HEK293T (cell line): ENCODE data around the gene ACACB.

Source experiments
- CTCF ChIA-PET: fragments of 350-600 bp; formaldehyde crosslinking; extraction: SDS; loops from one replicate; lab custom pipeline; 2021; ENCODE audit warnings: antibody characterized with exemption, inconsistent platforms; lab: Yijun Ruan, JAX
- POLR2A ChIA-PET: fragments of 350-600 bp; formaldehyde crosslinking; extraction: SDS; loops from one replicate; lab custom pipeline; 2020; ENCODE audit warnings: antibody characterized with exemption, inconsistent platforms; lab: Yijun Ruan, JAX
- DNase-seq: peaks from one replicate; pipeline ENCODE4 v3.0.0; 2012; ENCODE audit warnings: mixed read lengths; ENCODE audit errors: extremely low spot score
- ARNT ChIP-seq: fragments of 450-650 bp; IDR thresholded peaks from 2 replicates; pipeline ENCODE4 v1.6.1; 2017; ENCODE audit warnings: mild to moderate bottlenecking
- BHLHE40 ChIP-seq: fragments of 450-650 bp; IDR thresholded peaks from 2 replicates; pipeline ENCODE4 v1.6.1; 2016; ENCODE audit warnings: mild to moderate bottlenecking, moderate library complexity, borderline replicate concordance
- CTBP1 ChIP-seq: fragments of 450-650 bp; IDR thresholded peaks from 2 replicates; pipeline ENCODE4 v1.6.1; 2016; ENCODE audit warnings: borderline replicate concordance
- ELF4 ChIP-seq: fragments of 450-650 bp; IDR thresholded peaks from 2 replicates; pipeline ENCODE4 v1.6.1; 2017; ENCODE audit warnings: antibody characterized with exemption
- FOXA1 ChIP-seq: fragments of 450-650 bp; IDR thresholded peaks from 2 replicates; pipeline ENCODE4 v1.6.1; 2016; ENCODE audit warnings: mild to moderate bottlenecking
- FOXK2 ChIP-seq: fragments of 450-650 bp; IDR thresholded peaks from 2 replicates; pipeline ENCODE4 v1.6.1; 2016; ENCODE audit warnings: mild to moderate bottlenecking
- FOXM1 ChIP-seq: fragments of 450-650 bp; IDR thresholded peaks from 2 replicates; pipeline ENCODE4 v1.6.1; 2017; ENCODE audit warnings: mild to moderate bottlenecking, borderline replicate concordance
- HDGF ChIP-seq: fragments of 450-650 bp; IDR thresholded peaks from 2 replicates; pipeline ENCODE4 v1.6.1; 2017; ENCODE audit warnings: antibody characterized with exemption, borderline replicate concordance
- L3MBTL2 ChIP-seq: fragments of 450-650 bp; conservative IDR thresholded peaks from 2 replicates; pipeline ENCODE4 v1.6.1; 2016; ENCODE audit warnings: mild to moderate bottlenecking
- LEF1 ChIP-seq: fragments of 450-650 bp; IDR thresholded peaks from 2 replicates; pipeline ENCODE4 v1.6.1; 2017; ENCODE audit warnings: mild to moderate bottlenecking, borderline replicate concordance
- NFRKB ChIP-seq: fragments of 450-650 bp; IDR thresholded peaks from 2 replicates; pipeline ENCODE4 v1.6.1; 2016; ENCODE audit warnings: mild to moderate bottlenecking, moderate library complexity
- SP1 ChIP-seq: fragments of 450-650 bp; IDR thresholded peaks from 2 replicates; pipeline ENCODE4 v1.6.1; 2017
- SUZ12 ChIP-seq: fragments of 450-650 bp; IDR thresholded peaks from 2 replicates; pipeline ENCODE4 v1.6.1; 2016; ENCODE audit warnings: mild to moderate bottlenecking
- TARDBP ChIP-seq: fragments of 450-650 bp; IDR thresholded peaks from 2 replicates; pipeline ENCODE4 v1.6.1; 2016
- ZNF384 ChIP-seq: fragments of 450-650 bp; IDR thresholded peaks from 2 replicates; pipeline ENCODE4 v1.6.1; 2016
- TF ChIP-seq, protein P1 (sequence below): fragments of 450-650 bp; IDR thresholded peaks from 2 replicates; pipeline ENCODE4 v1.6.1; 2016

Gene ACACB

DNA sequence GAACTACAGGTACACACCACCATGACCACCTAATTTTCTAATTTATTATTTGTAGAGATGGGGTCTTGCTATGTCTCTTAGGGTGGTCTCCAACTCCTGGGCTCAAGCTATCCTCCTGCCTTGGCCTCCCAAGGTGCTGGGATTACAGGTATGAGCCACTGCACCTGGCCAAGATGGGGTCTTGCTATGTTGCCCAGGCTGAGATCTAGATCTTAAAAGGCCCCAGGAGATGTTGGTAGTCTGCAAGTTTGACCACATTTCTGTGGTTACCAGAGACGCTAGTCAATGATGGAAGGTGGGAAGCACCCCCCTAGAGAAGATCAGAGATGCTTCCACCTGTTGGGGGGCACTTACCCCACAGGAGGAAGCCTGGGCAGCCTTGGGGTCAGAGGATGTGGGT, 158.0 kb downstream of the ACACB start:
- TF ChIP-seq ARNT (no peak), ELF4 (no peak), NFRKB (no peak), HDGF (no peak), BHLHE40 (no peak), L3MBTL2 (no peak), LEF1 (no peak), SUZ12 (no peak), FOXK2 (no peak), ZNF384 (no peak), CTBP1 (no peak), SP1 (no peak), TARDBP (no peak), FOXA1 (no peak)
- TF ChIP-seq, protein P1, sequence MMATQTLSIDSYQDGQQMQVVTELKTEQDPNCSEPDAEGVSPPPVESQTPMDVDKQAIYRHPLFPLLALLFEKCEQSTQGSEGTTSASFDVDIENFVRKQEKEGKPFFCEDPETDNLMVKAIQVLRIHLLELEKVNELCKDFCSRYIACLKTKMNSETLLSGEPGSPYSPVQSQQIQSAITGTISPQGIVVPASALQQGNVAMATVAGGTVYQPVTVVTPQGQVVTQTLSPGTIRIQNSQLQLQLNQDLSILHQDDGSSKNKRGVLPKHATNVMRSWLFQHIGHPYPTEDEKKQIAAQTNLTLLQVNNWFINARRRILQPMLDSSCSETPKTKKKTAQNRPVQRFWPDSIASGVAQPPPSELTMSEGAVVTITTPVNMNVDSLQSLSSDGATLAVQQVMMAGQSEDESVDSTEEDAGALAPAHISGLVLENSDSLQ, result no peak
- DNase-seq, result no peak
- POLR2A ChIA-PET, result no interaction called here
- CTCF ChIA-PET, result no interaction called here

DNA sequence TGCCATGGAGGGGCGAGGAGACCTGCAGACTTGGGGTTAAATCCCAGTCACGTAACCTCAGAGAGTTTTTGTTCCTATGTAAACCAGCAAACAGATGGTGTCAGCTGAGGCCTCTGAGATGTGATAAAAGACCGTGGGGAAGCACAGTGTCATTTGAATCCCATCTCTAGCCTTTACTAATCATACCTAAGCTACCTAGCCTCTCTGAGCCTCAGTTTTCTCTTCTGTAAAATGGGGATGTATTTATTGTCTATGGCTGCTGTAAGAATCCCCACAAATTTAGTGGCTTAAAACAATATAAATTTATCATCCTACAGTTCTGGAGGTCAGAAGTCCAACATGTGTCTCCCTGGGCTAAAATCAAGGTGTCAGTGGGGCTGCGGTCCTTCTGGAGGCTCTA, 158.8 kb downstream of the ACACB start:
- ChIA-PET CTCF (interaction anchor here (0.5 kb wide), 1 partner anchor 157 kb away, joined by 4 read pairs; no protein-coding TSS in a partner anchor), POLR2A (no interaction called here)
- TF ChIP-seq NFRKB (no peak), ZNF384 (no peak), FOXM1 (no peak), FOXA1 (no peak), L3MBTL2 (no peak)
- DNase-seq, result no peak

- ChIA-PET CTCF (no interaction called here), POLR2A (no interaction called here)
- no peak for TF ChIP-seq LEF1
- no peak for TF ChIP-seq NFRKB
- no peak for TF ChIP-seq ARNT
- no peak for TF ChIP-seq ZNF384
- TF ChIP-seq, protein P1, result no peak
- TF ChIP-seq FOXA1, result no peak
- TF ChIP-seq SP1, result no peak
- TF ChIP-seq FOXK2, result no peak
- TF ChIP-seq ELF4, result no peak
- TF ChIP-seq CTBP1, result no peak
- TF ChIP-seq SUZ12, result no peak
- DNase-seq, result no peak
These were observed 159.8 kb downstream of the ACACB start for GRCh38 chr12:109276160-109276559.

- CTCF ChIA-PET, result no interaction called here
- TF ChIP-seq CTBP1 (no peak), FOXM1 (no peak), ARNT (no peak), TARDBP (no peak), SUZ12 (no peak), HDGF (no peak), L3MBTL2 (no peak), LEF1 (no peak), SP1 (no peak), FOXK2 (no peak)
- TF ChIP-seq, protein P1, result no peak
- POLR2A ChIA-PET, result no interaction called here
- DNase-seq, result no peak
These were observed 161.0 kb downstream of the ACACB start for GRCh38 chr12:109277255-109277898.

GRCh38 chr12:109277899-109278762, 161.7 kb downstream of the ACACB start:
- ChIA-PET POLR2A (no interaction called here), CTCF (interaction anchor here (0.5 to 1.6 kb wide), 4 partner anchors 56 to 1602 kb away, joined by 3 to 4 read pairs (median 3); no protein-coding TSS in a partner anchor)
- DNase-seq, result no peak
- TF ChIP-seq ARNT (no peak), SP1 (no peak), BHLHE40 (no peak), L3MBTL2 (no peak), HDGF (no peak), SUZ12 (no peak), FOXM1 (no peak), ELF4 (no peak), ZNF384 (no peak), FOXA1 (no peak), FOXK2 (no peak), LEF1 (no peak), TARDBP (no peak), CTBP1 (no peak), NFRKB (no peak)
- TF ChIP-seq, protein P1, result no peak
